ENCODE results near the gene CTF1.
A peak's percentile ranks its signal among the peaks of the same experiment; 100 is the strongest.

Gene CTF1

DNA sequence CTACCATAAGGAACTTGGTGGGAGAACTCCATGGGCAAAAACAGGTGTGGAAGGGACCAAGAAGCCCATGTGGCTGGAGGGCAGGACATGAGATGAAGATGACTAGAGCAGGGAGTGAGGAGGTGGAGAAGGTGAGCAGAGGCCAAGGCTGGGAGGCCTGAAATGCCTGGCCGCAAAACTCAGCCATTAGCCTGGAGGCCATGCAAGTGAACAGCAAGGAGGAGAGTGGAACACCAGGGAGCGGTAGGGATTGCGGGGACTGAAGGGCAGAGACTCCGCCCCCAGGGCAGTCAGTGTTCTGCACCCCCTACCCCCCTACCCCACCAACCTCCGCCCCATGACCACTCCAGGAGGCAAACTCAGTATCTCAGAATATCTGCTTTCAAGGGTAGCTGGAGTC lies 19.5 kb upstream of the CTF1 start:
- in situ Hi-C loops (cut with MboI; ENCODE audit: low sequenced_read_pairs, unreplicated experiment): no loop called here
- no peak for TF ChIP-seq CTCF (IDR thresholded peaks at IDR 0.05; ENCODE audit: borderline replicate concordance, control extremely low read depth, extremely low read depth, insufficient read depth, missing control alignments)
- DNase-seq (ENCODE audit: low spot score): no peak

DNA sequence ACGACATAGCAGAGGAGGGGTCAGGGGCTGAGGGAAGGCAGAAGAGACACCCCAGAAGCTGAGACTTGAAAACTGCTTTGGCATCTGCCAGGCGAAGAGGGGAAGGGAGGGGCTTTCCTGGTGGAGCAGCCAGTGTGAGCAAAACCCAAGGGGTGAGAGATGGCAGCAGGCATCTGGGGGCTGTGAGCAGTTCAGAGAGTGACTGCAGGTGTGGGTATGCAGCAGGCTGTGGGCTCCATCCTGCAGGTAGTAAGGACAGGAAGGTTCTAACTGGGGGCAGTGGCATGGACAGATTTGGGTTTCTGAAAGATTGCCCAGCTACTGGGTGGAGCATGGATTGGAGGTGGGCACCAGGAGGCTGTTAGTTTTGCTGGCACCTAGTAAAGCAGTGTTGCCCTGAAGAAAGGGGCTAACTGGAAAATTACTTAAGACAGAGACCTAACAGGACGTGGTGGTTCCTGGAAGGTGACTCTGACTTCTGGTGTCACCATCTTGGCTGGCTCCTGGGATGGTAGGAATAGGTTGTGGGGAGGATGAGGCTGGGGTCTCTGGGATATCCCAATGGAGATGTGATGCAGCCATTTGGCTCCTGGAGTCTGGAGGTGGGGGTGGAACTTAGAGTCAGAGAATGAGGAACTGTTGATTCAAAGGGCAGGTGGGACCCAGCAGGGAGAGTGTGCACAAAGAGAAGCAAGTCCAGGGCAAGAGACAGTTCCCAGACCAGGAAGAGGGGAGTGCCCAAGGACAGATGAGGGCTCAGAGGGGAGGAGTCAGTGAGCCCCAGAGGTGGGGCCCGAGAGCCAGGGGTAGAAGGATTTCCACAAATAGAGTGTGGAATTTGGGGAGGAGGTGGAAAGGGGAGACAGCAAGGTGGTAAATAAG lies 13.7 kb upstream of the CTF1 start:
- TF ChIP-seq CTCF (IDR thresholded peaks at IDR 0.05; ENCODE audit: borderline replicate concordance, control extremely low read depth, extremely low read depth, insufficient read depth, missing control alignments): no peak
- no peak for DNase-seq (ENCODE audit: low spot score)
- in situ Hi-C loops (cut with MboI; ENCODE audit: low sequenced_read_pairs, unreplicated experiment): no loop called here

GRCh38 chr16:30884760-30885159 lies 11.7 kb upstream of the CTF1 start:
- peak; percentile 67 for DNase-seq (ENCODE audit: low spot score)
- in situ Hi-C loops (cut with MboI; ENCODE audit: low sequenced_read_pairs, unreplicated experiment): no loop called here
- no peak for TF ChIP-seq CTCF (IDR thresholded peaks at IDR 0.05; ENCODE audit: borderline replicate concordance, control extremely low read depth, extremely low read depth, insufficient read depth, missing control alignments)

GRCh38 chr16:30885196-30885595 lies 11.2 kb upstream of the CTF1 start:
- no peak for TF ChIP-seq CTCF (IDR thresholded peaks at IDR 0.05; ENCODE audit: borderline replicate concordance, control extremely low read depth, extremely low read depth, insufficient read depth, missing control alignments)
- in situ Hi-C loops (cut with MboI; ENCODE audit: low sequenced_read_pairs, unreplicated experiment): no loop called here
- no peak for DNase-seq (ENCODE audit: low spot score)

GRCh38 chr16:30886145-30886544 lies 10.3 kb upstream of the CTF1 start:
- in situ Hi-C loops (cut with MboI; ENCODE audit: low sequenced_read_pairs, unreplicated experiment): no loop called here
- no peak for TF ChIP-seq CTCF (IDR thresholded peaks at IDR 0.05; ENCODE audit: borderline replicate concordance, control extremely low read depth, extremely low read depth, insufficient read depth, missing control alignments)
- no peak for DNase-seq (ENCODE audit: low spot score)

GRCh38 chr16:30887927-30888326 lies 8.5 kb upstream of the CTF1 start:
- TF ChIP-seq CTCF (IDR thresholded peaks at IDR 0.05; ENCODE audit: borderline replicate concordance, control extremely low read depth, extremely low read depth, insufficient read depth, missing control alignments): no peak
- no peak for DNase-seq (ENCODE audit: low spot score)
- in situ Hi-C loops (cut with MboI; ENCODE audit: low sequenced_read_pairs, unreplicated experiment): no loop called here

Data from GM13976 (cell line).